Measurements from ENCODE around the gene HTR1D. TPM values are rescaled to one million over a fixed set of nuclear protein-coding genes. Genes with fewer than 3 reads are reported as not detected.

Gene HTR1D, protein sequence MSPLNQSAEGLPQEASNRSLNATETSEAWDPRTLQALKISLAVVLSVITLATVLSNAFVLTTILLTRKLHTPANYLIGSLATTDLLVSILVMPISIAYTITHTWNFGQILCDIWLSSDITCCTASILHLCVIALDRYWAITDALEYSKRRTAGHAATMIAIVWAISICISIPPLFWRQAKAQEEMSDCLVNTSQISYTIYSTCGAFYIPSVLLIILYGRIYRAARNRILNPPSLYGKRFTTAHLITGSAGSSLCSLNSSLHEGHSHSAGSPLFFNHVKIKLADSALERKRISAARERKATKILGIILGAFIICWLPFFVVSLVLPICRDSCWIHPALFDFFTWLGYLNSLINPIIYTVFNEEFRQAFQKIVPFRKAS
- 0.09 and 1.5 TPM in 2 replicates for total RNA-seq

GRCh38 chr1:23217421-23218115 is at the start of gene HTR1D:
HTR1D (minus strand) TSS chr1:23217502; CDS start chr1:23194219, 23,283 bp downstream.

DNA sequence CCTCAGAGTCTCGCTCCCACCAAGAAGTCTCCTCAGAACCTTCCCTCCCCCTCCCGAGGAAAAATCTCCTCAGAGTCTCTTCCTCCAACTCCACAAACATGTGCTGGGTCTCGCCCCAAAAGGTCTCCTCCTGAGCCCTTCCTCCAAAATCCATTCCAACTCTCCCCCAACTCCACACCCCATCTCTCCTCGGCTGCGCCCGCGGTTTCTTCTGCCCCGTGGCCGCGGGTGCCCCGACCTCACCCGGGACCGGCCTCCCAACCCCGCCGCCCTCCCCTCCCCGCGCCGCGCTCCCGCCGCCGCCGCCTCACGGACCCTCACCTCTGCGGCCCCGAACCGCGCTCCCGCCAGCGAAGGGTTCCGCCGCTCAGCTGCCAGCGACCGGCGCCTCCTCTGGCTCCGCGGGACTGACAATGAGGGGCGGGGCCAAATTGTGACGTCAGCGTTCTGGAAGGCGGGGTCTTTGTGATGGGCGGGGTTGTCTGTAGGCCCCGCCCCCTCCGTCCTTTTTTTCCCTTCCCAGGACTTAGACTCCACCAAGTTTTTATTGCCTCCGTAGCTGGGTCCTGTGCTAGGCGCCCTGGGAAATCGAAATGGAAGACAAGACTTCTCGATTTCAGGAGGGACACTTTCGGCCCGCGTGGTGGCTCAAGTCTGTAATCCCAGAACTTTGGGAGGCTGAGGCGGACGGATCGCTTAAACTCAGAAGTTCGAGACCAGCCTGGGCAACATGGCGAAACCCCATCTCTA is 48.7 kb downstream of the HTR1D start, which contains the start of gene LUZP1:
TSS of gene LUZP1 (minus strand) at position 412 of the 750 bp plus-strand sequence.

Other genes with a start within 250 kb of the HTR1D start
- not detected in 2 replicates for gene LACTBL1, start 244.6 kb downstream of the HTR1D start, total RNA-seq
- gene TEX46, start 201.7 kb downstream of the HTR1D start, total RNA-seq = not detected in 2 replicates
- gene KDM1A, start 198.0 kb downstream of the HTR1D start, total RNA-seq = 121 and 153 TPM in 2 replicates
- 53.3 and 60.6 TPM in 2 replicates for gene LUZP1, start 48.6 kb downstream of the HTR1D start, total RNA-seq
- 114 TPM in 2 replicates for gene HNRNPR, start 126.8 kb upstream of the HTR1D start, total RNA-seq
- gene ZNF436, start 152.3 kb upstream of the HTR1D start, total RNA-seq = 21.3 and 25.6 TPM in 2 replicates
- 0.18 and 1.0 TPM in 2 replicates for gene TCEA3, start 207.2 kb upstream of the HTR1D start, total RNA-seq